HG02623 (cell line): Measurements from ENCODE around the gene TMEM258.

Source experiments
- ATAC-seq: cut with Tn5 transposase; IDR thresholded peaks from one replicate; pipeline ENCODE4 v1.9.1; 2021; ENCODE audit warnings: moderate library complexity; ENCODE audit not compliant: unreplicated experiment

TMEM258 gene

DNA sequence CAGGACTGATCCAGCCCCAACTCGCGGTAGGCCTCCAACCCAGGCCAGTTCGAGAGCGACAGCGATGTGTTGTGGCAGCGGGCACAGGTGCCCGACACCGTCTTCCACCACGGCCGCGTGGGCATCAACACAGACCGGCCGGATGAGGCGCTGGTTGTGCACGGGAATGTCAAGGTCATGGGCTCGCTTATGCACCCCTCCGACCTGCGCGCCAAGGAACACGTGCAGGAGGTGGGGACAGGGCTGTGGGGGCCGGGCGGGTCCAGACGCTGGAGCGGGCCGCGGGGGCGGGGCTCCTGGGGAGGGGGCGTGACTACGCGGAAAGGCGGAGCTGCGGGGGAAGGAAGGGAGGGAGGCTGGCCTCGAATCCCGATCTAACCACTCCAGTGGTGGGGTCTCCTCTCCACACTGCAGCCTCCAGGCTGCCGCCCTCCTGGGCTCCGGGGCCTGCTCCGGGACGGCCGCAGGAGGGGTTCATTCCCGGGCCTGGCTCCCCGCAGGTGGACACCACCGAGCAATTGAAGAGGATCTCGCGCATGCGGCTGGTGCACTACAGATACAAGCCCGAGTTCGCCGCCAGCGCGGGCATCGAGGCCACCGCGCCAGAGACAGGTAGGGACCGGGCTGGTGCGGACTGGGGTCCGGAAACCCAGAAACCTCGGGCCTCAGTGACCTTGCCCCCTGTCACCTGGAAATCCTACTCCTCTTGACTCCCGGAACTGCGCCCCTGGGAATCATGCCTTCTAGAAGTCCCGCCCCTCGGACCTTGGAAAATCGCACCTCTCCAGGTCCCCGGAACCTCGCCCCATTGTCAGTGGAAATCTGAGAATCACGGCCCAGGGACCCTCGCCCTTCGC, 14.9 kb downstream of the TMEM258 start:
- no peak for ATAC-seq

DNA sequence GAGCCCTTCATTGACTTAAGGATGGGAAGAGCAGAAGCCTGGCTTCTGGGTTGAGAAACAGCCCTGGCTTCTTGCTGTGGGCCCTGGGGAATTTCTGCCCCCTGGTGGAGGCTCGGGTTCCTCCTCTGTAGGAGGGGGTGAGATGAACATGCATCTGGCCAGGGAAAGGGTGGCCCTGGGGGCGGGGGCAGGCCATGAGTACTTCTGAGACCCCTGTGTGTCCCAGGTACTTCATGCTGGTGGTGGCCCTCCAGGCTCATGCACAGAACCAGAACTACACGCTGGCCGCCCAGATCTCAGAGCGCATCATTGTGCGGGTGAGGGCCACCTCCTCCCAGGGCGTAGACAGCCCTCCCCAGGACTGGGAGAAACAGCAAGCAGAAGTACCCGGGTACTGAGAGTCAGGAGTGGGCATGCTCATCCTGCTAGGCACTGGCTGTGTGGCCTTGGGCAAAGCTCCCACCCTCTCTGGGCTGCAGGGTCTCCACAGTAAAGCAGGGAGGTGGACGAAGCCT, 15.8 kb downstream of the TMEM258 start:
- ATAC-seq, result no peak

DNA sequence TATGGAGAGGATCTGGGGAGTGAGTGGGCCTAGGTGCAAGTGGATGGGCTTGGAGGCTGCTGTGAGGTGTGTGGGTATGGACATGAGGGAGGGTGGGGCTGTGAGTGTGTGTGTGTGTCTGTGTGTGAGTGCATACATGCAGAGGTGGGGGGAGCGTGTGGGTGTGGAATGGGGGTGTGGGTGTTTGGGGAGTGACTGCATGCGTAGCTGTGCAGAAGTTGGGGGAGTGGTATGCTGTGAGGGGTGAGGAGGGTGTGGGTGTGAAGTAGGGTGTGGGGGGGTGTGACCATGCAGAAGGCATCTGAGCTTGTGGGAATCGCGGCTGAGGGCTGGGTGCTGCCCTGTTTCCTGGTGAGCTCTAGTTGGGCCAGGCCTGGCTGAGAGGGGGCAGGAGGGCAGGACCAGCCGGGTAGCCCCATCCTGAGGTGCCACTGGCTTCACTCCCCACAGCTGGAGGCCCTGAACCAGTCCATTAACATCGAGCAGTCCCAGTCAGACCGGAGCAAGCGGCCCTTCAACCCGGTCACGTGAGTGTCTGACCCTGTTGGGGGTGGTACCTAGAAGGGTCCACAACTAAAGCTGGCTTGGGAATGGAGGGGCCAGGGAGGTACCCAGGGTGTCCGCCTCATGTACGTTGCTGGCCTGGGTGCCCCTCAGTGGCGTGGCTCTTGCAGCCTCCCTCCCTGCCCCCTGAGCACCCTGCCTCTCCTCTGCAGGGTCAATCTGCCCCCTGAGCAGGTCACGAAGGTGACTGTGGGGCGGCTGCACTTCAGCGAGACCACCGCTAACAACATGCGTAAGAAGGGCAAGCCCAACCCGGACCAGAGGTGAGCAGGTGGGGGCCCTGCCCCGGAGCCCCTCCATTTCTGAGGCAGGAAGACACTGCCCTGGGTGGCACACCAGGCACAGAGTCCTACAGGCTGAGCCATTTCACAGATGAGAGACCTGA, 16.5 kb downstream of the TMEM258 start:
- ATAC-seq, result no peak

DNA sequence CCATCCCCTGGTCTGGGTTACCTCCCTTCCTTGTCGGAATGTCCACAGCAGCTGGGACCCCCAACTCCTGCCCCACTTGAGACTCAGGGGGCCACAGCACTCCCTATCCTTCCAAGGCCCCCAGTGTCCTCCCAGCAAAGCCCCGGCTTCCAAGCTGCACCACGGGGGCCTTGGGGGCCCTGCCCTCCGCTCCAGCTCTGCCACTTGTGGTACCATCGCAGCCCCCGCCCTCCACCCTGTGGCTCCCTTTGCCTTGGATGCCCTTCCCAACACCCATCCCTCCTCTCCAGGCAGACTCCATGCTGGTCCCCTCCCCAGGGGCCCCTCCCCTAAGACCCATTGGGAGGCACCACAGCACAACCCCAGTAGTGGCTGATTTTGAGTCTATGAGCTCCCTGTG, 17.3 kb downstream of the TMEM258 start:
- ATAC-seq, result no peak

DNA sequence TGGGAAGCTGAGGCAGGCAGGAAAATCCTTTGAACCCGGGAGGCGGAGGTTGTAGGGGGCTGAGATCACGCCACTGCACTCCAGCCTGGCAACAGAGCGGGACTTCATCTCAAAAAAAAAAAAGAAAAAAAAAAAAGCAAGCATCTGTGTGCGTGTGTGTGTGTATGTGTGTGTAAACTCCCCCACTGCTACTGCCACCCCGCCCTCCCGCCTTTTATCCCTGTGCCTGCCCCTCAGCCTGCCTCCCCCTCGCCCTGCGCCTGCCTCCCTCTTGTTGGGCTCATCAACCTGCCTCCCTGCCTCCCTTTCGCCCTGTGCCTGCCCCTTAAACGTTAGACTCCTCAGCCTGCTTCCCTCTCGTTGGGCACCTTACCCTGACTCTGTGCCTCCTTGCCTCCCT, 18.0 kb downstream of the TMEM258 start:
- ATAC-seq, result no peak

DNA sequence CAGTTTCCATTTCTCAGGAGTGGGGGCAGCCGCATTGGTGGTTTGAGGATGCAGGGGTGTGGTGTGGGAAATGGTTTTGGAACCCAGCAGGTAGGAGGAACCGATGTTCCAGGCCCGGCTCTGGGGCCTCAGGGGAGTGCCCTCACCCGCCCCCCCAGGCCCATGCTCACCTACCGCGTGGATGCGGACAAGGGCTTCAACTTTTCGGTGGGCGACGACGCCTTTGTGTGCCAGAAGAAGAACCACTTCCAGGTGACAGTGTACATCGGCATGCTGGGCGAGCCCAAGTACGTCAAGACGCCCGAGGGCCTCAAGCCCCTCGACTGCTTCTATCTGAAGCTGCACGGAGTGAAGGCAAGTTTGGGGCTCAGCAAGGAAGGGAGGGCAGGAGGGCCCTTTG, 18.6 kb downstream of the TMEM258 start:
- ATAC-seq, result no peak

DNA sequence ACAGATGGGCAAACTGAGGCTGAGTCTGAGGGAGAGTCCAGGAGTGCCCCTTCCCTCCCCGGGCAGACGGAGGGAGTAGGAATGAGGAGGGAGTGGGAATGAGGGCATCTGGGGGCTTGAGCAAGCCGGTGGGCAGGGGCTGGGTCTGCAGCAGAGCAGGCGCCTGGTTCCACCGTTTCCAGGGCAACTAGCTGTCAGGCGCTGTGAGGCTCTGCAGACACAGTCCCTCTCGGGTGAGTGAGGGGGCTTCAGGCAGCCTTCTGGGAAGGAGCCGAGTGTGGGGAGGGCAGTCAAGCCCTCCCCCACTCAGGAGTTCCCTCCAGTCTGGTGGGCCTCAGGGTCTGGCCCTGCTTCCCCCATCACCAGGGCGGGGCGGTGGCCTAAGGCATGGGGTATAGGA, 19.0 kb downstream of the TMEM258 start:
- no peak for ATAC-seq

DNA sequence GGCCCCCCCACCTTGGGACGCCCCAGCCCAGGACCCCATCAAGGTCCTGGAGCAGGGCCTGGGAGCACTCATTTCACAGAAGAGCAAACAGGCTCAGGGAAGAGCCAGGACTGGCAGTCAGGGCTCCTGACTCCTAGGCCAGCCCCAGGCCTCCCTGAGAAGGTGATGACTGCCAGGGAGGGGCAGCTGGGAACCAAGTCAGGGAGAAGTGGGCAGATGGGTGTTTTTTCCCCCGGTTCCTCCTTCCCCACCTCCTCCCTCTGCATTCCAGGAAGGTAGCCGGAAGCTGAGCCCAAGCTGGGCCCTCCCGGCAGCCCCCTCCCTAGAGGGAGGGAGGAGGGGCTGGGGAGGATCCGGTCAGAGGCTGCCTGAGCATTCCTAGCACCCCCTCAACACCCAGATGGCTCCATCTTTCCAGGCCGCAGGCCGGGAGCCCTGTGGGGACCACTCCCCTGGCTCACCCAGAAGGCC, 20.4 kb downstream of the TMEM258 start:
- ATAC-seq, result no peak

DNA sequence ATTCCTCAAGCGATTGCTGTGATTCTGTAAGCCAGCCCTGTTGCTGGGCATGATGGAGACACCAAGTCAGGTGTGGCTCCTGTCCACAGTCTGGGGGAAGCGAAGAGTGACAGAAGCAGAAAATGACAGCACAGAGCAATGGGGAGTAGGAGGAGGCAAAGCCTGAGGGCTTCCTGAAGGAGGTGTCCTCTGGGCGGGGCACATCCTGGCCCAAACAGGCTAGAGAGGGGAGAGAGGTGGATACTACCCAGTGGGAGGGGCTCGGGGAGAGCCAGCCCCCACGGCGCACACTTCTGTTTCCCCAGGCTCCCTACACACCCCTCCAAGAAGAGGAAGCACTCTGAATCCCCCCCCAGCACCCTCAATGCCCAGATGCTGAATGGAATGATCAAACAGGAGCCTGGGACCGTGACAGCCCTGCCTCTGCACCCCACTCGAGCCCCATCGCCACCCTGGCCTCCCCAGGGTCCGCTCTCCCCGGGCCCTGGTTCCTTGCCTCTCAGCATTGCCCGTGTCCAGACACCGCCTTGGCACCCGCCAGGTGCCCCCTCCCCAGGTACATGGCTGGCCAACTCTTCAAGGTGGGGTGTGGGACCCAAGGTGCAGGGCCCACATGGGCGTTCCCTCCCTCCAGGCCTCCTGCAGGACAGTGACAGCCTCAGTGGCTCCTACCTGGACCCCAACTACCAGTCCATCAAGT, 21.1 kb downstream of the TMEM258 start:
- ATAC-seq, result no peak

DNA sequence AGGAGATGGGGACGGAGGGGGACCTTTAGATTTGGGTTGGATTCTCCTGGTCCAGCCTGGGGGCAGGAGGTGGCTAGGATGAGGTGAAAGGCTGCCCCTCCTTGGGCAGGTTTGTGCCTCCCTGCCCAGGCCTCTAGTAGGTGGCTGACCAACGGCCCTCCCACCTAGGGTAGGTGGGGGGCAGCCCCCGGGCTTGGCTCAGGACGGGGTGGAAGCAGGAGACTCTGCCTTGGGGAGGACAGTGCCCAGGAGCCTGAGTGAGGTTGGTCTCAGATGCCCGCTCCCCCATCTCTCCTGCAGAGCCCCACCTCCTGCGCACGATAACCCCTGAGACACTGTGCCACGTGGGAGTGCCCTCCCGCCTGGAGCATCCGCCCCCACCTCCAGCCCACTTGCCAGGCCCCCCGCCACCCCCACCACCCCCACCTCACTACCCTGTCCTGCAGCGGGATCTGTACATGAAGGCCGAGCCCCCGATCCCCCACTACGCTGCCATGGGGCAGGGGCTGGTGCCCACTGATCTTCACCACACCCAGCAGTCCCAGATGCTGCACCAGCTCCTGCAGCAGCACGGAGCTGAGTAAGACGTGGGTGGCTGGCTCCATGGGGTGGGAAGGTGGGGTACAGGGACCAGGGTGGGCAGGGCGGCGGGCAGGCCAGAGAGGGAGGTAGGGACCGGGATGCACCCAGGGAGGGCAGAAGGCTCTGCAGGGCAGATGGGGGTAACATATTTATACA, 22.3 kb downstream of the TMEM258 start:
- ATAC-seq, result no peak

DNA sequence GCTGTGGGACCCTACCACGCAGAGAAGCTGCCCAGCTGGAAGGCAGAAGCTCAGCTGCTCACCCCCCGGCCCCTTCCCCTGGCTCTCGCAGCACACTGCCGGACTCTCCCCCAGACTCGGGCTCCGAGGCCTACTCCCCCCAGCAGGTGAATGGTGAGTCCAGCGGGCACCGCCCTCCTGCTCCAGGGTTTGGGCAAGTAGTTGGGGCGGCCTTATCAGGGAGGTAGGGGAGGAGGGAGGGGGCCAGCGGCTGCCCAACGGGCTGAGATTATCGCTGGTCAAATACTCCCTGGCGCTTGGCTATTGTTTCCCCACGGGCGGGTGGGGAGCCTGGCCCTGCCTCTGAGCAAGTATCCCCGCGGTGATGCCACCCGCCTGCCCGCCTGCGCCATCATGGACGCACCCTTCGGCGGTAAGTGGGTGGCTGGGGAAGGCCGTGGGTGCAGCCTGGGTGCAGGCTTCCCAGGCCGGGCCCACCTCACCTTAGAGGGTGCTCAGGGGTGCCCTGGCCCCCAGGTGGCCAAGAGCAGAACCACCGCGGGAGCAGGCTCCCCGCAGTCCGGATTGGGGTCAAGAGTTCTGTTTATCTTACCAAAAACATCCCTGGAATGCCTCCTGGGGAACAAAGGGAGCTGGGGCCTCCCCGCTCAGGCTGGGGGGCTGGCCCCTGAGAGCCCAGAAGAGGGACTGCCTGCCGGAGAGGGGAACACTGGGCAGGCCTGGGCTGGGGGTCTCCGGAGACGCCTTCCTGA, 23.1 kb downstream of the TMEM258 start:
- no peak for ATAC-seq

DNA sequence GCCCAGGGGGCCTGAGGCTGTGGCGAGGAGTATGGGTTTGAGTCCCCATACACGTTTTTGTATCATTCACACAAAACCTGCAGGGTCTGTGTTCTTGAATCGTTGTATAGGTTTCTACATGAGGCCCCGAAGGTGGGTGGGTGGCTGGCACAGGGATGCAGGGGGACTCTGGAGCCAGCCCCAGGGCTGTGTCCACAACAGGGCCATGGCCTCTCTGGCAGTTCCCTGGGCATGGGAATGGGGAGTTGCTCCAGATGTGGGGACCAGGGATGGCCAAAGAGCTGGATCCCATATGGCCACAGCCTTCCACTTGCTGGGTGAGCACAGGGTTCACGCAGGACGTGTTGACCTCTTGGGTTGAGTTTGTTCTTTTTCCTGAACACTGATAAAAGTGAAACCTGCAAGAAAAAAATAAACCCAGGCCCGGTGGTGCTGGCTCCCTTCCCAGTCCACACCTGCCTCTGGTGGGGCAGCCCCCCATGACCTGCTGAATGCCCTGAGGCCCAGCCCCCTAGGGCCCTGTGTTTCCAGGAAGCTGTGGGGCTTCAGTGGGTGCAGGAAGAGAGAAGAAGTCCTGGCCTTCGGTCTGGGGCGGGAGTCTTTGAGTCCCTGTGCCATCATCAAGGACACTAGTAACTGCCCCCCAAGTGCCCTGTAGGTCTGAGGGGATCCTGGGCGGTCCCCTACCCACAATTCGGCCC, 23.9 kb downstream of the TMEM258 start:
- ATAC-seq, result no peak

DNA sequence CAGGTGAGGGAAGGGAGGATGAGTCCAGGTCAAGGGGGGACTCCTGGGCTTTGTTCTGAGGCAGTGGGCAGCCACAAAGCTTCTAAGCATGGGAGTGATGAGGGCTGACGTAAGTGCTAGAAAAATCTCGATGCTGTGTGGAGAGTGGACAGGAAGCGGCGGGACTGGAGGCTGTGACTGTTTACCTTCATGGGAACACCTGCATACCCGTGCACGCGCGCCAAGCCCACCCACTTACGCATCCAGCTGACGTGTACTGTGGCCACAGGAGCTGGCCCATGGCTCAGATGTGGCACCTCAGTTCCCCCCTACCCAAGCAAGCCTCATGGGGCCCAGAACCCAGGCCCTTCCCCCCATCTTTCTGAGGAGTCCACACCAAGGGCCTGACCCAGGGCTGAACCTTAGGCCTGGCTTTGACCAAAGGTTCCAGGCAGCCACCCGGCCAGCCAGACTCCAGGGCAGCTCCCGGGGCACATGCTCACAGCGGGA, 26.0 kb downstream of the TMEM258 start:
- ATAC-seq, result no peak

DNA sequence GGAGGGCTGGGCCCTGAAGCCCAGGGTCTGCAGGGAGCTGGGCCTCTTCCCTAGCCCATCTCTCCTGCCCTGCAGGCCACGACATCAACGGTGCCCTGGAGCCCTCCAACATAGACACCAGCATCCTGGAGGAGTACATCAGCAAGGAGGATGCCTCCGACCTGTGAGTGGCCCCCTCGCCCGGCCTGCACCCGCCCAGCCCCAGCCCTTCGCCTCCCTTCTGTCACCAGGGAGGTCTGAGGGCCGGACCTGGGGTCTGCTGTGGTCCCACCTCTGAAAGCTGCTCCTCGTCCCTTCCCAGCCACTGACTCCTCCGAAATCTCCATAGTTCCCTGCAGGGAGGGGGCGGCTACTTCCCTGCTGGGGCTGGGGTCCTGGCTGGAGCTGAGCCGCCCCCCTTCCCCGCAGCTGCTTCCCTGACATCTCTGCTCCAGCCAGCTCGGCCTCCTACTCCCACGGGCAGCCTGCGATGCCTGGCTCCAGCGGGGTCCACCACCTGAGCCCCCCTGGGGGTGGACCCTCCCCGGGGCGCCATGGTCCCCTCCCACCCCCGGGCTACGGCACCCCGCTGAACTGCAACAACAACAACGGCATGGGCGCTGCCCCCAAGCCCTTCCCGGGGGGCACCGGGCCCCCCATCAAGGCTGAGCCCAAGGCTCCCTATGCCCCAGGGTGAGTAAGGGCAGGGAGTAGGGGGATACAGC, 26.7 kb downstream of the TMEM258 start:
- ATAC-seq, result no peak

DNA sequence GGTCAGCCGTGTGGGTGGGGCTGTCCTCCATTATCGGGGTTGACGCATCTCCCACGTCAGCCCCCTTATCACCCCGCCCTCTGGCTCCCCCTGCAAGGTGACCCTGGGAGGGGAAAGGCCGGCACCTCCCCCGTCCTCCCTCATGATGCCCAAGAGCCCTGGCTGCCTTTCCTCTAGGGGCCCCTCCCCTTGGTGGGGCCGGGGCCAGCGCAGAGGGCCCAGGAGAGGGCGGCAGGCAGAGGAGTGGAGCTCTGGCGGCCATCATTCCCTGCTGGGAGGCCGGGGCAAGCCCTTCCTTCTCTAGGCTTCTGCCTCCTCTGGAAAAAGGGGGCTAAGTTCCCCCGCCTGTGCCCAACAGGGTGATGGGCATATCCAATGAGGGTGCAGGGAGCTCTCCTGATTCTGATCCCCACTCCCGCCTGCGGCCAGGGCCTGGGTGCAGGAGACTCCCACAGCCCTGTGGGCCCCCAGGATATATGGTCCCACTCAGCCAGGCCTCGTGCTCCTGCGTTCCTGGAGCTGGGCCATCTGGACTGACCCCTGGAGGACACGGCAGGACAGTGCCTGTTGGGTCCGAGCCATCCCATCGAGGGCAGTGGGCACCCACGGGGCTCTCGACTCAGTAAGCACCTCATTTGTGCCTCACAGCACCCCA, 27.7 kb downstream of the TMEM258 start:
- ATAC-seq, result no peak

DNA sequence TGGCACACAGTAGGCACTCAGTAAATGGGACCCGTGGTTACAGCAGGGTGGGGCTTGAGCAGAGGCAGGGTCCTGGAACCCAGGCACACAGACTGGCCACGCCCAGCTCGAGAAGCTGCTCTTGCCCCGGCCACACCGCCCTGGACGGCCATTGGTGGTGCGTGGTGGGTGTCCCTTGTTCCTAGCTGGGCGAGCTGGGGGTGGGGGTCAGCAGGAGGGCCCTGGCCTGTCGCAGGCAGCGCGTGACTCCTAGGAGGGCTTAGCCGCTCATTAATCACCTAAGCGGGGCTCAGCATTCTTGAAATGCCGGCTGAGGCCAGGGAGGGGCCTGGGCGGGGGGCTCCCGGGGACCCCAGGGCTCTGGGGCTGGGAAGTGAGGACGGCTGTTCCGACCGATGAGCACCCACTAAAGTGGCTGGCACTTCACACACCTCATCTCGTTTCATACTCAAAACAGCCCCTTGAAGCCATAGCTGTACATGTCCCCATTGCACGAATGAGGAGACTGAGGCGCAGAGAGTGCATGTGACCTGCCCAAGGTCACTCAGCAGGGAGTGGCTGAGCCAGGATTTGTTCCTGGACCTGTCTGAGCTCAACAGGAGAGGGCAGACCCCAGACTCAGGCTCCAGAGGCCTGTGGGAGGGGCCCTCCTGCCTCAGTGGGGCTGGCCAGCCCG, 28.3 kb downstream of the TMEM258 start:
- no peak for ATAC-seq

DNA sequence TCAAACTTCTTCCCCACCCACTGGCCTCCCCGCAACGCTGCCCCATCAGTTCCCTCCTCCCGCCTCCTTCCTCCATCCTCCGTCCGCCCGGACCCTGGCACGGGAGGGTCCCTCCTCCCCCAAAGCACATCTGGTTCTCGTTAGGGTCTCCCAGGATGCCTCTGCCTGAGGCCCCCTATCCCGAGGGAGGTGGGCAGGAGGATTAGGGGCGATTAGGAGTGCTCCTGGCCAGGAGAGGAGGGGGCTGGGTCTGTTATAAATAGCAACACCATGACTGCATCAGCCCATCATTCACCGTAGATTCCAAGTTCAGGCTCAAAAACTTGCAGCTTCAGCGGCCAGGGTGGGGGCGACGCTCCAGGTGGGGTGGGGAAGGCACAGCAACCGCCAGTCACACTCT, 29.6 kb downstream of the TMEM258 start:
- ATAC-seq, result no peak
